T-helper 2 cell treated with Interferon-gamma antibody and Interleukin-4, amounts not matched to agents 5 μg/mL and 100 μg/mL, for 36 hours (primary cell): Measurements from ENCODE around the gene SLC25A39.

Source experiments
- DNase-seq: peaks from one replicate; pipeline ENCODE4 v3.0.0; 2021; ENCODE audit warnings: low spot score
- H3K27ac Mint-ChIP-seq: one replicate; pipeline ENCODE4 v1.8.0; 2021; ENCODE audit warnings: mild to moderate bottlenecking, mixed read lengths
- H3K27me3 Mint-ChIP-seq: one replicate; pipeline ENCODE4 v1.8.0; 2021; ENCODE audit warnings: low read depth, mixed read lengths
- H3K36me3 Mint-ChIP-seq: one replicate; pipeline ENCODE4 v1.8.0; 2021; ENCODE audit warnings: low read depth, mixed read lengths
- H3K4me1 Mint-ChIP-seq: one replicate; pipeline ENCODE4 v1.8.0; 2021; ENCODE audit warnings: low read depth, mixed read lengths
- H3K4me3 Mint-ChIP-seq: one replicate; pipeline ENCODE4 v1.8.0; 2022; ENCODE audit warnings: mild to moderate bottlenecking, moderate library complexity, mixed read lengths
- H3K9me3 Mint-ChIP-seq: one replicate; pipeline ENCODE4 v1.8.0; 2021; ENCODE audit warnings: mixed read lengths

Gene SLC25A39

GRCh38 chr17:44317545-44317944 lies 7.1 kb downstream of the SLC25A39 start:
- no peak for DNase-seq
- H3K9me3 Mint-ChIP-seq = no peaks in the 10 kb centered on the region
- H3K36me3 Mint-ChIP-seq = peaks cover 11% of the 10 kb centered on the region
- H3K4me1 Mint-ChIP-seq = peaks cover 9% of the 10 kb centered on the region
- no peak overlapping the region for H3K27ac Mint-ChIP-seq
- H3K4me3 Mint-ChIP-seq = no peak overlapping the region
- H3K27me3 Mint-ChIP-seq = peaks cover 41% of the 10 kb centered on the region

GRCh38 chr17:44315760-44316731 lies 8.6 kb downstream of the SLC25A39 start:
- no peaks in the 10 kb centered on the region for H3K9me3 Mint-ChIP-seq
- peaks cover 5% of the 10 kb centered on the region for H3K36me3 Mint-ChIP-seq
- H3K4me1 Mint-ChIP-seq = peaks cover 9% of the 10 kb centered on the region
- H3K27ac Mint-ChIP-seq = no peak overlapping the region
- H3K4me3 Mint-ChIP-seq = peak overlapping the region; percentile 80
- H3K27me3 Mint-ChIP-seq = peaks cover 48% of the 10 kb centered on the region
- no peak for DNase-seq

GRCh38 chr17:44314869-44315661 lies 9.6 kb downstream of the SLC25A39 start:
- Mint-ChIP-seq H3K4me3 (peak overlapping the region; percentile 80), H3K36me3 (peaks cover 5% of the 10 kb centered on the region), H3K4me1 (peaks cover 9% of the 10 kb centered on the region), H3K27me3 (peaks cover 52% of the 10 kb centered on the region), H3K9me3 (no peaks in the 10 kb centered on the region), H3K27ac (no peak overlapping the region)
- peak; percentile 46 for DNase-seq

- Mint-ChIP-seq H3K4me3 (peak overlapping the region; percentile 56), H3K27me3 (peaks cover 58% of the 10 kb centered on the region), H3K27ac (no peak overlapping the region), H3K36me3 (peaks cover 3% of the 10 kb centered on the region), H3K9me3 (no peaks in the 10 kb centered on the region), H3K4me1 (peaks cover 9% of the 10 kb centered on the region)
- no peak for DNase-seq
Measured at GRCh38 chr17:44314524-44314868, 10.1 kb downstream of the SLC25A39 start.

- H3K27me3 Mint-ChIP-seq = peaks cover 61% of the 10 kb centered on the region
- peak overlapping the region; percentile 56 for H3K4me3 Mint-ChIP-seq
- no peak overlapping the region for H3K27ac Mint-ChIP-seq
- H3K9me3 Mint-ChIP-seq = no peaks in the 10 kb centered on the region
- H3K36me3 Mint-ChIP-seq = no peaks in the 10 kb centered on the region
- peaks cover 9% of the 10 kb centered on the region for H3K4me1 Mint-ChIP-seq
- DNase-seq = no peak
Measured at GRCh38 chr17:44314031-44314430, 10.6 kb downstream of the SLC25A39 start.

- Mint-ChIP-seq H3K27me3 (peaks cover 61% of the 10 kb centered on the region), H3K36me3 (no peaks in the 10 kb centered on the region), H3K4me3 (no peak overlapping the region)
Measured at GRCh38 chr17:44312396-44313104, 12.1 kb downstream of the SLC25A39 start.

GRCh38 chr17:44311562-44312181 lies 13.0 kb downstream of the SLC25A39 start:
- Mint-ChIP-seq H3K4me3 (no peak overlapping the region), H3K4me1 (peaks cover 11% of the 10 kb centered on the region), H3K27me3 (peaks cover 61% of the 10 kb centered on the region), H3K36me3 (no peaks in the 10 kb centered on the region), H3K9me3 (no peaks in the 10 kb centered on the region), H3K27ac (no peak overlapping the region)
- DNase-seq = no peak

More at GRCh38 chr17:44312396-44313104, 12.1 kb downstream of the SLC25A39 start:
- DNase-seq = no peak
- no peaks in the 10 kb centered on the region for H3K9me3 Mint-ChIP-seq
- H3K27ac Mint-ChIP-seq = no peak overlapping the region
- peaks cover 9% of the 10 kb centered on the region for H3K4me1 Mint-ChIP-seq

- Mint-ChIP-seq H3K27me3 (peaks cover 58% of the 10 kb centered on the region), H3K27ac (no peak overlapping the region), H3K9me3 (no peaks in the 10 kb centered on the region), H3K36me3 (no peaks in the 10 kb centered on the region), H3K4me3 (no peak overlapping the region), H3K4me1 (peaks cover 5% of the 10 kb centered on the region)
- no peak for DNase-seq
Measured at GRCh38 chr17:44310609-44311376, 13.8 kb downstream of the SLC25A39 start.

- no peak for DNase-seq
- Mint-ChIP-seq H3K4me1 (peaks cover 2% of the 10 kb centered on the region), H3K36me3 (no peaks in the 10 kb centered on the region), H3K27ac (no peak overlapping the region), H3K27me3 (peaks cover 53% of the 10 kb centered on the region), H3K4me3 (no peak overlapping the region), H3K9me3 (no peaks in the 10 kb centered on the region)
Measured at GRCh38 chr17:44310188-44310587, 14.4 kb downstream of the SLC25A39 start.

- Mint-ChIP-seq H3K4me1 (peaks cover 2% of the 10 kb centered on the region), H3K27ac (no peak overlapping the region), H3K36me3 (no peaks in the 10 kb centered on the region), H3K27me3 (peaks cover 54% of the 10 kb centered on the region), H3K9me3 (no peaks in the 10 kb centered on the region), H3K4me3 (no peak overlapping the region)
- no peak for DNase-seq
Measured at GRCh38 chr17:44309472-44309871, 15.2 kb downstream of the SLC25A39 start.

- Mint-ChIP-seq H3K4me3 (no peak overlapping the region), H3K36me3 (no peaks in the 10 kb centered on the region), H3K4me1 (peaks cover 3% of the 10 kb centered on the region), H3K27me3 (peaks cover 50% of the 10 kb centered on the region), H3K27ac (no peak overlapping the region), H3K9me3 (no peaks in the 10 kb centered on the region)
- no peak for DNase-seq
Measured at GRCh38 chr17:44308865-44309264, 15.8 kb downstream of the SLC25A39 start.

GRCh38 chr17:44308320-44308818 lies 16.3 kb downstream of the SLC25A39 start, which contains the start of gene RUNDC3A:
Gene RUNDC3A, plus strand, starts transcription at chr17:44308601. Its CDS starts 232 bp downstream, at chr17:44308833.
- no peaks in the 10 kb centered on the region for H3K36me3 Mint-ChIP-seq
- peaks cover 3% of the 10 kb centered on the region for H3K4me1 Mint-ChIP-seq
- no peak within 1 kb of the TSS for H3K27ac Mint-ChIP-seq
- no peaks in the 10 kb centered on the region for H3K9me3 Mint-ChIP-seq
- DNase-seq = peak; percentile 72
- peaks cover 45% of the 10 kb centered on the region for H3K27me3 Mint-ChIP-seq
- H3K4me3 Mint-ChIP-seq = no peak within 1 kb of the TSS
